Measurements from ENCODE around the gene KRT7.

GRCh38 chr12:52268212-52268611 lies 35.2 kb downstream of the KRT7 start:
- TF ChIP-seq CTCF (IDR thresholded peaks at IDR 0.05) = no peak
- no peak for TF ChIP-seq RCOR1 (IDR thresholded peaks at IDR 0.05; ENCODE audit: low read length)
- TF ChIP-seq MXI1 (IDR thresholded peaks at IDR 0.05; ENCODE audit: low read depth, low read length) = no peak
- no peak for TF ChIP-seq SMC3 (IDR thresholded peaks at IDR 0.05; ENCODE audit: low read depth, low read length)
- no peak for TF ChIP-seq IRF3 (IDR thresholded peaks at IDR 0.05; ENCODE audit: low read depth, low read length)
- TF ChIP-seq PBX3 (IDR thresholded peaks at IDR 0.05) = no peak
- no peak for TF ChIP-seq POLR2AphosphoS5 (IDR thresholded peaks at IDR 0.05; ENCODE audit: low read depth, low read length)
- TF ChIP-seq RFX5 (IDR thresholded peaks at IDR 0.05; ENCODE audit: low read length) = no peak
- TF ChIP-seq SIN3A (IDR thresholded peaks at IDR 0.05; ENCODE audit: borderline replicate concordance, low read depth, low read length) = no peak
- TF ChIP-seq YY1 (IDR thresholded peaks at IDR 0.05; ENCODE audit: low read depth) = no peak
- TF ChIP-seq EZH2phosphoT487 (IDR thresholded peaks at IDR 0.05; ENCODE audit: borderline replicate concordance, low read depth) = no peak
- TF ChIP-seq JUND (IDR thresholded peaks at IDR 0.05) = no peak
- TF ChIP-seq NRF1 (IDR thresholded peaks at IDR 0.05; ENCODE audit: low read depth, low read length) = no peak
- TF ChIP-seq FOXM1 (IDR thresholded peaks at IDR 0.05; ENCODE audit: low read depth) = no peak

Measured in SK-N-SH (cell line).